NCI-H2107 treated with DMSO at 0.1 percent for 48 hours (cell line): ENCODE measurements around the gene RALGAPA1.
"Not testable (repeated sequence)": the region's sequence is repeated elsewhere in the genome, so short reads cannot be mapped to it uniquely, and the experiment has no call there.

Experiments
- DNase-seq: peaks from one replicate; lab custom pipeline; 2025; ENCODE audit not compliant: unreplicated experiment; lab: John Stamatoyannopoulos, UW

Gene RALGAPA1

DNA sequence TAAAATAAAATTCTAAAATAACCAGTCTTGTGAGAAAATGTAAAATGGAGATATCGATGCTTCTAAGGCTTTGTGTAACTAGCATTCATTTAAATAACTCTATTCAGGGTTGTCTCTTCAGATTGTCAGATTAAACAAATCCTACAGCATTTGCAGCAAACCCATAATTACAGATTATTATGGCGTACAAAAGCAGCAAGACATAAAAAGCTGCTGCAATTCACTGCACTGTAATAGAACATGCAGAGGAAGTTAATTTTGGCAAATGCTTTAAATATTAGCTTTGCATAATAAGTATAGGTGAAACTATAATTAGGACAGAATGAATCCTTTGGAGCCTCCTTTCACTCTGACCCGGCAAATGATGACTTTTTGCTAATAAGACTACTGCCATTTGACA is 176.8 kb downstream of the RALGAPA1 start:
- no peak for DNase-seq

DNA sequence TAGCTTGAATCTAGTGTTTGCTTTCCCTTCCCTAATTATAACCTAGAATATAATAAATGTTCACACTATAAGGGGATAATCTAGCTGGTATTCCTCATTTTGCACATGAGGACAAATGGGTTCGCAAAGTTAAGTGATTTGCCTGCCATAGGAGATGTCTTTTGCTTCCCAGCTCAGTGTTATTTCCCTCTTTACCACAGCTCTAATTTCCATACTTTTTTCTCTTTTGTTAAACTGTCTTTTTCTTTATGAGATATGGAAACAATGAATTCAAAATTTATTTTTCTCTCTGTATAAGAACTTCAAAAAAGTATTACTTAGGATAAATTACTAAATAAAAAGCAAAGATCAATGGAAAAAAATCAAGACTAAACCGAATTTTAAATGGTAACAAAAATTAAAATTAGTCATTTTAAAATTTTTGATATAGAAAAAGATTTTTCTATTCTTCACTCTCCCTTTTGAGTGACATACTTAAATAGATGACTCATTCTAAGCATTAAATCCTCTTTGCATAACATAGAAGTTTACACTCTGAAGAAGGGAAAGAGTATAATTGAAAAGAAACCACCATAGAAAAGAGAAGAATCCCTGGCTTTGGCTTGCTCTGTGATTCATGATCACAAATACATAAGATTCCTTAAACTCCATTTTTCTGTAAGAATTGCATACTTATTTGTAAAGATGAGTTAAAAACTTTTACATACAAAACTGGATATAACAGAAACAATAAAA is 177.9 kb downstream of the RALGAPA1 start:
- DNase-seq, result no peak

DNA sequence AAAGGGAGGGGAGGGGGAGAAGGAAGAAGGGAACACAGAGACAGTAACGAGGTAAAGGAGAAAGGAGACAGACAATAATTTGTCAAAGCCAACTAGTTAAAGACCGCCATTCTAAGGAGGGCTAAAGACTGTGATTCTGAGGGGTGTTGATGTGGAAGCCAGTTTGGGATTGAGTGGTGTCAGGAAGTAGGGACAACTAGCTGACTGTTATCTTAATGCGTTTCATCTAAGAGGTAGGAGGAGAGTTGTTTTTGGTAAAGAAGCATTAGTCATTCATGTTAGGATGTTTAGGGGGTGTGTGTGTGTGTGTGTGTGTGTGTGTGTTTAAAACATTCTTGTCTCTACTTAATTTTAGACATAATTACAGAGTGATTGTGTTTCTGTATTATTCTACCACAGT is 180.1 kb downstream of the RALGAPA1 start:
- no peak for DNase-seq

DNA sequence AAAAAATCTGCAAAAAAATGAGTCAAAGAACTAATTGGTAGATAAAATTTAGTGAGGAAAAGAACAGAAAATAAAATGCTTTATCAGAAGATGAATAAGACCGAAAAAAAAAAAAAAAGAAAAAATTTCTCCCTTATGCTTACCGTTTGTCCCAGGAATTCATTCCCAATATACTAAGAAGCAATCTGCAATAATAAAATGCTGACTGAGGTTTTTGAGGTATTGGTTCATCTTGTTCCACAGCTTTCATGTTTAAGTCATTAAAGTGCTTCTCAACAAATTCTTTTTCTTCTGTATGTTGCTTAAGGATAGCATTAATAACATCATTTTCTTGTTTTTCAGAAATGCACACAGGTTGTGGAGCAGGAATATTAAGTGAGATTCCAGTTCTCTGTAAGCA is 182.1 kb downstream of the RALGAPA1 start:
- not testable (repeated sequence) for DNase-seq

DNA sequence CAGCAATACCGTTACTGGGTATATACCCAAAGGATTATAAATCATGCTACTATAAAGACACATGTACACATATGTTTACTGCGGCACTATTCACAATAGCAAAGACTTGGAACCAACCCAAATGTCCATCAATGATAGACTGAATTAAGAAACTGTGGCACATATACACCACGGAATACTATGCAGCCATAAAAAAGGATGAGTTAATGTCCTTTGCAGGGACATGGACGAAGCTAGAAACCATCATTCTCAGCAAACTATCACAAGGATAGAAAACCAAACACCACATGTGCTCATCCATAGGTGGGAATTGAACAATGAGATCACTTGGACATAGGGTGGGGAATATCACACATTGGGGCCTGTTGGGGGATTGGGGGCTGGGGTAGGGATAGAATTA is 187.1 kb downstream of the RALGAPA1 start:
- DNase-seq, result not testable (repeated sequence)

DNA sequence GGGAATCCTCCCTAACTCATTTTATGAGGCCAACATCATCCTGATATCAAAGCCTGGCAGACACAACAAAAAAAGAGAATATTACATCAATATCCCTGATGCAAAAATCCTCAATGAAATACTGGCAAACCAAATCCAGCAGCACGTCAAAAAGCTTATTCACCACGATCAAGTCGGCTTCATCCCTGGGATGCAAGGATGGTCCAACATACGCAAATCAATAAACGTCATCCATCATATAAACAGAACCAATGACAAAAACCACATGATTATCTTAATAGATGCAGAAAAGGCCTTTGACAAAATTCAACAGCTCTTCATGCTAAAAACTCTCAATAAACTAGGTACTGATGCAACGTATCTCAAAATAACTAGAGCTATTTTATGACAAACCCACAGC is 189.1 kb downstream of the RALGAPA1 start:
- DNase-seq, result not testable (repeated sequence)

DNA sequence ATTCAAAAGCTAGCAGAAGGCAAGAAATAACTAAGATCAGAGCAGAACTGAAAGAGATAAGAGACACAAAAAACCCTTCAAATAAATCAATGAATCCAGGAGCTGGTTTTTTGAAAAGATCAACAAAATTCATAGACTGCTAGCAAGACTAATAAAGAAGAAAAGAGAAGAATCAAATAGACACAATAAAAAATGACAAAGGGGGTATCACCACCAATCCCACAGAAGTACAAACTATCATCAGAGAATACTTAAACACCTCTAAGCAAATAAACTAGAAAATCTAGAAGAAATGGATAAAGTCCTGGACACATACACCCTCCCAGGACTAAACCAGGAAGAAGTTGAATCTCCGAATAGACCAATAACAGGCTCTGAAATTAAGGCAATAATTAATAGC is 189.6 kb downstream of the RALGAPA1 start:
- DNase-seq, result not testable (repeated sequence)

DNA sequence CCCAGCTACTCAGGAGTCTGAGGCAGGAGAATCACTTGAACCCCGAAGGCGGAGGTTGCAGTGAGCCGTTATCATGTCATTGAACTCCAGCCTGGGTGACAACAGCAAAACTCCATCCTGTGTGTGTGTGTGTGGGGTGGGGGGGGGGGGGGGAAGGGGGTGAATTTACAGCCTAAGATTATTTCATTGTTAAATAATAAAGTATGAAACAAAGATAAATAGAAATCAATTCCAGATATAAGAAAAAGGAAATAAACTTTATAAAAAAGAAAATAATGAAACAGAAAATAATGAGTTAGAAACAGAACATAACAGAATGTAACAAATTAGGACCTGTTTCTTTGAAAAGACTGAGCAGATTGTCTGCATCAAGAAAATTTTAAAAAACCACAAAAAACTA is 191.6 kb downstream of the RALGAPA1 start:
- no peak for DNase-seq

DNA sequence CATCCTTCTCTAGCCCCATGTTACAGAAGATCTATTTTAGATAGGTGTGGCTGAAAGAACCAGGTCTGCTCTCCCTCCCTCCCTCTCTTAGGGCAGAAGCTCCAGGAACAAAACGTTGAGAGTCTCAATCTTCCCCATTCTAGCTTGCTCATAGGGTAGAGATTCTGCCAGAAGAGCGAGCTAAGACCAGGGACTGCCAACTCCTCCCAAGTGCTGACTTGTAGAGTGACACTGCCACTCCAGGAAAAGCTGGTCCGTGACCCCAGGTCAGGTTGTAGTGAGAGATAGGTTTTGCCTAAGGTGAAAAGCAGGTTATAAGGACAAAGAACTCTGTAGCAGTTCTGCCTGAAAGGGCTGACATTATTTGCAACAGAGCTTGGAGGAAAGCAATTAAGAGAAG is 201.7 kb downstream of the RALGAPA1 start:
- no peak for DNase-seq

DNA sequence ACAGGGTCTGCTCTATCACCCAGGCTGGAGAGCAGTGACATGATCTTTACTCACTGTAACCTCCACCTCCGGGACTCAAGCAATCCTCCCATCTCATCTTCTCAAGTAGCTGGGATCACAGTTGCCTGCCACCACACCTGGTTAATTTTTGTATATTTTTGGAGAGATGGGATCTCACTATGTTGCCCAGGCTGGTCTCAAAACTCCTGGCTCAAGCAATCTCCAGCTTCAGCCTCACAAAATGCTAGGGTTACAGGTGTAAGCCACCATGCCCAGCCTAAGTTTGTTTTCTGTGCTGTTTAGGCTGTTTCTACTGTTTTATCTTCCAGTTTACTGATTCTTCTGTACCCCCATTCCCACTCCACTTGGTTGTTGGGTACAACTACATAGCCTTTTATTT is 208.8 kb downstream of the RALGAPA1 start:
- DNase-seq, result no peak

DNA sequence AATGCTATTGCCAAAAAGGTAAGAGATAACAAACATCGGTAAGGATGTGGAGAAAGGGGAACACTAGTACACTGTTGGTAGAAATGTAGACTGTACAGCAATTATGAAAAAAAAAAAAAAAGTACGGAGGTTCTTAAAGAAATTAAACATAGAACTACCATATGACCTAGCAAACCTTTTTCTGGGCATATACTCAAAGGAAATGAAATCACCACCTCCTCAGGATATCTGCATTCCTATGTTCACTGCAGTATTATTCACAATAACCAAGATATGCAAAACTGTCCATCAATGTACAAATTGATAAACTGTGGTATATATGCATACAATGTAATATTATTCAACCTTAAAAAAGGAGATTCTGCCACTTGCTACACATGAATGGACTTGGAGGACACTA is 214.5 kb downstream of the RALGAPA1 start:
- DNase-seq, result no peak

DNA sequence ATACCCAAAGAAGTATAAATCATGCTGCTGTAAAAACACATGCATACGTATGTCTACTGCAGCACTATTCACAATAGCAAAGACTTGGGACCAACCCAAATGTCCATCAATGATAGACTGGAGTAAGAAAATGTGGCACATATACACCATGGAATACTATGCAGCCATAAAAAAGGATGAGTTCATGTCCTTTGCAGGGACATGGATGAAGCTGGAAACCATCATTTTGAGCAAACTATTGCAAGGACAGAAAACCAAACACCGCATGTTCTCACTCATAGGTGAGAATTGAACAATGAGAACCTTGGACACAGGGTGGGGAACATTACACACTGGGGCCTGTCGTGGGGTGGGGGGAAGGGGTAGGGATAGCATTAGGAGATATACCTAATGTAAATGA is 221.7 kb downstream of the RALGAPA1 start:
- DNase-seq, result not testable (repeated sequence)

DNA sequence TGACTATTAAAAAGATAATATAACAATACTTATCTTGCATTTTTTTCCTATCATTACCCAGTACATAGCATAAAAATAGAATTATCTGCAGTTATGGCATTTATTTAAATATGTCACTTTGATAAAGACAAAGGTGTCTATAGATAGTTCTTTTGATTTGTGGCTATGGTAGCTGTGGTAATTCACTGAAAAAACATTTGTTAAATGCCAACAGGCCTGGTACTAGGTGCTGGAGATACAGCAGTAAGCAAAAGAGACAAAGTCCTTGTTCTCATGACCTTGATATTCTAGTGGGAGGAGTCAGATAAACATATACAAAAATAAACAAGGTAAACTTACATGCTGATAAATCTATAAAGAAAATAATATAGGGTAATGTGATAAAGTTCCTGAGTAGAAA is 230.5 kb downstream of the RALGAPA1 start:
- DNase-seq, result no peak

DNA sequence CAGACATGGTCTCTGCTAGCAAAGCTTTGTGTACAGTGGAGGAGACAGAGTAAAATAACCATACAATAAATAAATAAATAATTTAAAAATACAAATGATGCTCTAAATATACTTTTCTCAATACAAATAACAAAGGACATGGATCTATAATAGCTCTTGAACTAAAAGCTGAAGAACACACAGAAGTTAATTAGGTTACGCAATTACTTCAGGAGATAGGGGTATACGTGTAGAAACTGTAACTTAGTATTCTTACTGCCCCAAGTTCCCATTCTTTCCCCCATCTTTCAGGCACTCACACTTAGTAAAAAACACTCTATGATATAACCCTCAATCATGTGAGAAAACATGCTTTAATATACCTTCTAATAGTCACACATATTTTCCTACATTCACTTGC is 231.0 kb downstream of the RALGAPA1 start:
- DNase-seq, result no peak

DNA sequence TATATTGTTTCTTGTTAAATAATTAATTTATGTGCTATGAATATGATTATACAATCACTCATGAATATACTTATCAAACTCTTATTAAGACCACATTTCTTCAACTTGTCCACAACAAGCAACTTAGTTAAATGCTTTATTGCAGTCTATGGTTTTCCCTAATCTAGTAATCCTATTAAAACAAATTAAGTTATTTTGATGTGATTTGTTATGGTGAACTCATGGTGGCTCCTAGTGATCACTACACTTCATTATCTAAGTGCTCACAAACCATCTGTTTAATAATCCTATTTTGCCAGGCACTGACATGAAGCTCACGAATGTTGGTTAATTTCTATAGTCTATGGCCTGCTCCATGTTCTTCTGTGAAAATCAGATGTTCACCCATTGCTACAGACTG is 232.2 kb downstream of the RALGAPA1 start:
- DNase-seq, result no peak

DNA sequence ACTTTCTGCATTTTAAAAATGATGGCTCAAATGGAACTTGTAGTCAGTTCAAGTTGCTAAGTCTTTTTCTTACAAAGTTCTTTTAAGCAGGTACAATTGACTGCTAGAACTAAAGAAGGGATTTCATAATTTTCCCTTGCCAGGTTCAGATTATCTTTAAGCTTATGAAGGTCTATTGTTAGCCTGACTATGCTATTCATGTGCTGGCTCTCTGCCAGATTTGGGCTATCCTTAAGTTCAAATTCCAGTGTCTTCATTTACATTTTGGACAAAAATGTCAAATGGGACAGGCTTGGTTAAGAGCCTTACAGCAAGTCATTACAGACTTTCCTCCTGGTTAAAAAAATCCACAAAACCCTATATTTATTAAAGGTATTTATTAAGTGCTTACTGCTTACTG is 232.8 kb downstream of the RALGAPA1 start:
- no peak for DNase-seq

DNA sequence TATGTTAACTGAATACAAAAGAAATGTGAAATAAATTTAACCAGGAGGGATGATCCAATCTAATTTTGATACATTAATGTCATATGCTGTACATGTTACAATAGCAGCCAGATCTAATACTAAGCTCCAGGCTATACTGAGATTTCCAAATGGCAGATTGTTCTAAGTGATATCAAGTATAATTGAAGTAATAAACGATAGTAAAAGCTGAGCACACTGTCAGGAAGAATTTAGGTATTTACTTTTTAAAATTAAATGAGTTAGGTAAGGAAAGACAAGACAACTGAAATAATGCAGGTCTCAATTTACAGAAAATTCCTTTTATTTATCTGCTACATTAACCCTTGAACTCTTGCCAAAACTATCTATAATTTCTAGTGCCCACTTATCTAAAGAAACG is 235.2 kb downstream of the RALGAPA1 start:
- DNase-seq, result no peak

DNA sequence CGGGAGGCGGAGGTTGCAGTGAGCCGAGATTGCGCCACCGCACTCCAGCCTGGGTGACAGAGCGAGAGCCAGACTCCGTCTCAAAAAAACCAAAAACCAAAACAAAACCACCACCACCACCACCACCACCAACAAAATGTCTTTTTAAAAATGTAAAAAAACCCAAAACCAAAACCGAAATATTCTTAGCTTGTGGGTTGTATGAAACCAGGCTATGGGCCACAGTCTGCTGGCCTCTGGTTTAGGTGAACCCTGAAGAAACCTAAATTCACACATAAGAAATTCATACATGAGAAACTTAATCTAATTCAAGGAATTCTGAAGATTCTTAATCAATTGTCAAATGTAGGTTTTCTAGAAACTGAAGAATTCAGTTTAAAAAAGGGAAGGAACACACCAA is 237.5 kb downstream of the RALGAPA1 start:
- DNase-seq, result no peak

DNA sequence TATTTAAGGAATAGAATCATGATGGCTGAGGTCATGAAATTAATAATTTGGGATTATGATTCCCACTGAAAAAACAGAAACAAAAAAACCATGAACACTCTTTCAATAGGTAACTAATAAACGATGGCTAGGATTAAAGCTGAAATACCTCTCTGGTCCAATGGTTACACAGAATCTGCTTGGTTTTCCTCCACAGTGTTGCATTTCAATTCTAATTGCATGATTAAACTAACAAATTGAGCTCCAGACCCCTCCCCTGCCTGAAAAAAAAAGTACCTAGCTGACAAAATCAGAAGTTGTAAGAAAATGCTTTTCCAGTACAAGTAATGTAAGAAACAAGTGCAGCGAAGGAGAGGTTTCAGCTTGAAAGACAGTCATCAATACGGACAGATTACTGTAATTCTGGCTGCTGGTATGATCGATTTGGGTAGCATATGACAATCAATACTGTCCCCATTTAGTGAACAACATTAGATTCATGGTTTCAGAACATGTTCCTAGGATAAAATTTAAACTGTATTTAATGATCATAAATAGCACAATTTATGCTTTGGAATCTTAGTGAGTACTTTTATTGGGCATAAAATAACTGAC is 243.1 kb downstream of the RALGAPA1 start:
- DNase-seq, result no peak

DNA sequence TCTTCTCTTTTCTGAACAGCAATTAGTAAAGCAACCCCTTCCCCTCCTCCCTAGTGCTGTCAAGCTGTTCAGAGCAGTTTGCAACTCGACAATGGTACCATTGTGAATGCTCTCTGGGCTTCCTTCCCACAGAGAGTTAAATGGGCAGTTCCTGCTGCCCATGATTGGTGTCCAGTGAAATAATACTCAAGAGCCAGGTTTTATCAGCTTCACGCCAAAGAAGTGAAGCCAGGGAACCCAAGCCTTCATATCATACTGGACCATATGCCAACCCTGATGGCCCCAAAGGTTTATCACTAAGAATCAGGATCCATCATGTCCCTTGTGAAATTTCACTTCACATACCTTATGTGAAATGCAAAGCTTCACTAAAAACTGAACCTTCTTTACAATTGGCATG is 250.4 kb downstream of the RALGAPA1 start:
- no peak for DNase-seq

DNA sequence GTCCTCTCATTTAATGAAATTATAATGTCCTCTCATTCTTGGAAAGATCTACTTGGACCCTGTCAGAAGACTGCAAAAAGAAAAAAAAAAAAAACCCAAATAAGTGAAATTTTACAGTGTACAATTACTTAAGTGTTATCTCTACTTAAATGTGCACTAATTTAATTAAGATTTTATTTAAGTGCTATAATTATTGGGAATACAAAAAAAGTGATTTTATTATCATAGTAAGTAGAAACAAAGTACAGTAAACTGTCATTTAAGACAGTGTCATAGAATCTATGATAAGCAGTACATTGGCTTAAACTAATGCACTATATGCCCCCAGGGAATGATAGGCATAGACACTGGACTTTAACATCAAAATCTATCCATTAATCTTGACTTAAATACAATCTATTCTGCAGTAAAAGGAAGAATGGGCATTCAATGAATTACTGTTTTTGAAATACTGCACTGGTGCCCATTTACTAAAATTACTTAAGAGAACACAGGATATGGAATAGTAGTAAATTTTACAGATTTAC is 251.8 kb downstream of the RALGAPA1 start:
- DNase-seq, result no peak

DNA sequence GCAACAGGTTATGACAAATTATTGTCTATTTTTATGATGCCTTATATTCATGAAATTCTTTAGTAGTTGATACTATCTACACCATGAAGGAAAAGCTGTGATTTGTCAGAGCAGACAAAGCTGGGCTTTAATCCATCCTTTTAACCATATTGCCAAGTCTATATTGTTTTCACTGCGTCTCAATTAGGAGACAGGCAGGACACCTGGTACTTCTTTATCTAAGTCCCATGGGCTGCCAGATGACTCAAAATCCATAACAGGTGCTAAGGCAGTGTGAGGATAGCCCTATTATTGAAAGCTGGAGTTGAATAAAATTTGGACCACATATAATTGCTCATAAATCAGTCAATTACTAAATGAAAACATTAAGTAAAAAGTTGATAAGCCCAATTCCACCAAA is 252.5 kb downstream of the RALGAPA1 start:
- DNase-seq, result peak; percentile 34

DNA sequence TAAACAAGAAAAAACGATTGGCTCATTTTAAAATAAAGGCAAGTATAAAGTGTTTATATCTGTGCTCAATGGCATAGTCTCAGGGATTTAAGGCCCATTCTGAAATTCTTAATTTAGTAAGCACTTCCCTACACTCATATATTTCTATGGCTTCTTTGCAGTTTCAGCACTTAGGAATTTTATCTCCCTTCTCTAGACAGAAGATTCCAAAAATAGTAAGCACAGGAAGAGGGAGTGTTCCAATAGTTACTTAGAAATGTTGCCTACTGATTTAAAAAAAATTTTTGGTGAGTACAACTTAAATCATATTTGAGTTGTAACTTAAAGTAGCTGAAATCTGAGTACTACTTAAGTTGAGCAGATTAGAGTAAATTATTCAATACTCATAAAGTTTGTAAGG is 255.3 kb downstream of the RALGAPA1 start:
- no peak for DNase-seq
